HepG2 (cell line): Measurements from ENCODE around the gene HLF. TPM values are rescaled to one million over a fixed set of nuclear protein-coding genes. Genes with fewer than 3 reads are reported as not detected.

Experiments used
- ATM ChIP-seq: fragments of 450-650 bp; IDR thresholded peaks from 2 replicates; pipeline ENCODE4 v1.7.1; 2017; ENCODE audit warnings: mild to moderate bottlenecking, borderline replicate concordance
- HMGXB3 ChIP-seq: sonication (generic); formaldehyde crosslinking; IDR thresholded peaks from 2 replicates; pipeline ENCODE4 v1.4.0; 2020; ENCODE audit warnings: missing genetic modification reagents, borderline replicate concordance
- HOXA3 ChIP-seq: sonication (generic); formaldehyde crosslinking; IDR thresholded peaks from 2 replicates; pipeline ENCODE4 v1.5.0; 2020; ENCODE audit warnings: missing genetic modification reagents
- JDP2 ChIP-seq: sonication (generic); formaldehyde crosslinking; IDR thresholded peaks from 2 replicates; pipeline ENCODE4 v1.8.1; 2022; ENCODE audit warnings: missing genetic modification reagents, borderline replicate concordance
- MAZ ChIP-seq, 2 experiments: sonication (generic) in 1 of 2; formaldehyde crosslinking in 1 of 2; IDR thresholded peaks; 2 replicates each; pipeline versions ENCODE4 v1.5.0 to v1.6.1; 2012 to 2020; ENCODE audit warnings: low read depth in 2 of 2, mild to moderate bottlenecking in 2 of 2, borderline replicate concordance in 1 of 2, improper control_type of control experiment in 1 of 2, low read length in 1 of 2, missing genetic modification reagents in 1 of 2, moderate library complexity in 1 of 2
- PRDM4 ChIP-seq: sonication (generic); formaldehyde crosslinking; IDR thresholded peaks from 2 replicates; pipeline ENCODE4 v1.9.0; 2021; ENCODE audit warnings: missing genetic modification reagents, borderline replicate concordance
- PRMT3 ChIP-seq: sonication (generic); formaldehyde crosslinking; IDR thresholded peaks from 2 replicates; pipeline ENCODE4 v1.8.1; 2022; ENCODE audit warnings: low read depth, mild to moderate bottlenecking, moderate library complexity, missing genetic modification reagents, borderline replicate concordance
- SATB2 ChIP-seq: sonication (generic); formaldehyde crosslinking; IDR thresholded peaks from 2 replicates; pipeline ENCODE4 v1.5.0; 2020; ENCODE audit warnings: missing genetic modification reagents
- SMAD3 ChIP-seq: sonication (generic); formaldehyde crosslinking; IDR thresholded peaks from 2 replicates; pipeline ENCODE4 v1.4.0; 2020; ENCODE audit warnings: missing genetic modification reagents
- TRIM22 ChIP-seq: fragments of 450-650 bp; IDR thresholded peaks from 2 replicates; pipeline ENCODE4 v1.6.1; 2017
- ZNF382 ChIP-seq: sonication (generic); formaldehyde crosslinking; IDR thresholded peaks from 2 replicates; pipeline ENCODE4 v1.5.0; 2020; ENCODE audit warnings: missing genetic modification reagents, mild to moderate bottlenecking, borderline replicate concordance
- ZNF546 ChIP-seq: sonication (generic); formaldehyde crosslinking; conservative IDR thresholded peaks from 2 replicates; pipeline ENCODE4 v1.8.1; 2023; ENCODE audit warnings: mild to moderate bottlenecking, missing genetic modification reagents
- ZNF577 ChIP-seq: sonication (generic); formaldehyde crosslinking; IDR thresholded peaks from 2 replicates; pipeline ENCODE4 v1.4.0; 2020; ENCODE audit warnings: mild to moderate bottlenecking, low read depth, missing genetic modification reagents, borderline replicate concordance
- ZNF816 ChIP-seq: sonication (generic); formaldehyde crosslinking; IDR thresholded peaks from 2 replicates; pipeline ENCODE4 v1.8.0; 2022; ENCODE audit warnings: missing genetic modification reagents, mild to moderate bottlenecking, borderline replicate concordance
- ZNF841 ChIP-seq: sonication (generic); formaldehyde crosslinking; IDR thresholded peaks from 2 replicates; pipeline ENCODE4 v1.8.1; 2023; ENCODE audit warnings: missing genetic modification reagents, borderline replicate concordance
- ZXDC ChIP-seq: sonication (generic); formaldehyde crosslinking; IDR thresholded peaks from 2 replicates; pipeline ENCODE4 v1.5.0; 2020; ENCODE audit warnings: mild to moderate bottlenecking, missing genetic modification reagents
- polyA plus RNA-seq, 8 experiments: library from polyadenylated mRNA; depleted of rRNA in 3 of 8; stranded (reverse) in 7 of 8; unstranded in 1 of 8; fragments of >200 nt; fragmentation: Illumina TruSeq in 4 of 8; extraction: Trizol in 4 of 8; gene quantifications; 2 replicates each; pipeline versions ENCODE4 v1.2.1 to v1.2.3, GENCODE V29; 2011 to 2016; ENCODE audit warnings: low read depth in 4 of 8, missing spikeins in 1 of 8, mixed read lengths in 1 of 8; ENCODE audit not compliant: insufficient read depth in 1 of 8
- total RNA-seq, 5 experiments: library from RNA; depleted of rRNA; stranded (reverse); fragments of >200 nt; fragmentation: Illumina TruSeq; extraction: Trizol; gene quantifications; 2 replicates each; pipeline ENCODE4 v1.2.3, GENCODE V29; 2016; ENCODE audit warnings: low read depth in 1 of 5

Gene HLF
- total and polyA plus RNA-seq, 2 of the 13 experiments (the other 11 are each of a cell fraction or from before 2014, with no cell fraction given): 202 to 346 TPM

- TF ChIP-seq HMGXB3 (CRISPR knock-in tag): peak; percentile 32; the same call in 1 of the 2 replicates
- TF ChIP-seq ZNF816: peak; percentile 78
- TF ChIP-seq ZNF382 (CRISPR knock-in tag): no peak
- TF ChIP-seq ATM: no peak
- no peak for TF ChIP-seq ZNF577
- TF ChIP-seq SMAD3: peak; percentile 94
- no peak for TF ChIP-seq PRDM4 (CRISPR knock-in tag)
- no peak for TF ChIP-seq ZNF841 (CRISPR knock-in tag)
- TF ChIP-seq MAZ (IDR thresholded peaks at IDR 0.05; ENCODE audit: borderline replicate concordance, low read depth, low read length): peak; percentile 56; the same call in 1 of the 2 replicates
- no peak; the same call in none of the 2 replicates for TF ChIP-seq MAZ (CRISPR knock-in tag; IDR thresholded peaks at IDR 0.05; ENCODE audit: low read depth)
- TF ChIP-seq SATB2: no peak; the same call in 1 of the 2 replicates
- TF ChIP-seq ZXDC: peak; percentile 56
- no peak for TF ChIP-seq TRIM22
- TF ChIP-seq HOXA3: peak; percentile 83
- TF ChIP-seq JDP2: no peak; the same call in 1 of the 2 replicates
- TF ChIP-seq ZNF546 (CRISPR knock-in tag): peak; percentile 65; the same call in 1 of the 2 replicates
- 0 out of 2 replicates have a peak, but pooled peaks have one; percentile 17 for TF ChIP-seq PRMT3
Observed at GRCh38 chr17:55285340-55286301, 20.9 kb downstream of the HLF start (continued).
